ENCODE results near the gene ITPKB. TPM values are rescaled to one million over a fixed set of nuclear protein-coding genes. Genes with fewer than 3 reads are reported as not detected.

The ITPKB gene
- total and polyA plus RNA-seq, 5 donors: 9.6 to 15.4 (median 9.9) TPM

DNA sequence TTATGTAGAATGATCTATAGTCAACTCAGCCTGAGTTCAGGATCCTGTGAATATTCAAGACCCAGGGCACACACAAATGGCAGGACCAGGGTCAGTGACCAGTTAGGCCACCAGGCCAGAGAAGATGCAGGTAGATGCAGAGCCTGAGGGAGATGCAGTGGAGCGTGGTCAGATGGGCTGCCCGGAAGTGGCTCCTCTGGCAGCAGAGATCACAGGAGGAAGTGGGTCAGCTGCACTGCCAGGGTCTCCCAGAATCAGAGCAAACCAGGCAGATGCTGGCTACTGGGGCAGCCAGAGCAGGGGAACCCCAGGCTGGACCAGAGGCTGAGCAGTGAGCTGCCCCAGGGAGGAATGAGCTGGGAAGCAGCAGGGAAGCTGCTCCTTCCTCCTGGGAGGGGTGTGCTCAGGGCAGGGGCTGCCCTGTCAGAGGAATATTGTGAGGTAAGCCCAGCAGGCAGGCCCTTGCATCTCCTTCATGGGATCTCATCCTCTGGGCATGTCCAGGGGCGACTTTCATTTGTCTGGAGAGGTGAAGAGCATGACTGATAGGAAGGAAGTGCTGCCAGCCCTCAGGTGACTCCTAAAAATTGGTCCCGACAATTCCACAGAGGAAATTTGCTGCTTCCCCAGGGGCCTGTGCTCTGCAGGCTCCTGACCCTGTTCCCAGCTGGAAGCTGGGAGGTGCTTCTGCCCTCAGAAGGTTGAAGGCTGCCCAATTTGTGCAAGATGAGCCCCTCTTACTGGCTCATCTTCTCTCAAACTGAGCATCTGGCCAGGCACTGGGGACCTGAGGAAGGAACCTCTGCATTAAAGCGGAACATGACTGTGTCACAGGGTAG lies 141.2 kb downstream of the ITPKB start:
- Histone ChIP-seq H3K4me1 (ENCODE audit: control insufficient read depth, insufficient read depth, low read length) (peaks cover 2% of the 10 kb centered on the region), H3K27me3 (ENCODE audit: control insufficient read depth, insufficient read depth) (no peaks in the 10 kb centered on the region), H3K9me3 (ENCODE audit: control insufficient read depth, low read length) (no peaks in the 10 kb centered on the region), H3K27ac (ENCODE audit: low read length) (no peak overlapping the region), H3K4me3 (ENCODE audit: low read length) (no peak overlapping the region)
- DNase-seq (no peak), ATAC-seq (no peak)
- intact Hi-C loops (cut with DNase I): no loop called here
- 85% methylated on average over 5 of the region's 5 CpGs for whole genome bisulfite sequencing

DNA sequence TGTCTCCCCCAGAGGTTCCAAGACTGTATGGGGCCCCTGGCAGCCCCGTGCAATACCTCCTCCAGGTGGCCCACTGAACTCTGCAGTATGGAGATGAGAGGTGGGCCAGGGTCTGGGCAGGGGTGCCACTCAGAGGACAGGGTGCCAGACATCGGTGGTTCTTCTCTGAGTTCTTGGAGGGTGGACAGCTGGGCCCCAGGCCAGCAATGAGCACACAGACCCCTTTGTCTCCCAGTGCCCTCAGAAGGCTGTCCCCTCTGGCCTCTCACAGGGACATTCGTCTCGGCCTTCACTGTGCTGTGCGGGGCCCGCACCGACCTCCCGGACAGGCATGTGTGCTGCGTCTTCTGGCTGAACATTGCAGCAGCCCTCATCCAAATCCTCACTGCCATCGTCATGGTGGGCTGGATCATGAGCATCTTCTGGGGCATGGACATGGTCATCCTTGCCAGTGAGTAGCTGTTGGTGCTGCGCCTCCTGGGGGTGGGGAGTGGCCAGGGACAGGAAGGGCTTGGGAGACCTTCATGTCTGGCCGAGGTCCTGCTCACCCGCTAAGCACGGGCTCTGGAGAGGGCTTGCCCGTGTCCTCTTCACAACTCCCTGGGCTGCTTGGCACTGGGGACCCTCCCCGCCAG lies 142.4 kb downstream of the ITPKB start:
- ATAC-seq: no peak
- Histone ChIP-seq H3K4me3 (ENCODE audit: low read length) (no peak overlapping the region), H3K4me1 (ENCODE audit: control insufficient read depth, insufficient read depth, low read length) (no peaks in the 10 kb centered on the region), H3K27ac (ENCODE audit: low read length) (no peak overlapping the region), H3K9me3 (ENCODE audit: control insufficient read depth, low read length) (no peaks in the 10 kb centered on the region), H3K27me3 (ENCODE audit: control insufficient read depth, insufficient read depth) (no peaks in the 10 kb centered on the region)
- intact Hi-C loops (cut with DNase I): no loop called here
- DNase-seq: no peak
- 86% methylated on average over 16 of the region's 16 CpGs for WGBS

DNA sequence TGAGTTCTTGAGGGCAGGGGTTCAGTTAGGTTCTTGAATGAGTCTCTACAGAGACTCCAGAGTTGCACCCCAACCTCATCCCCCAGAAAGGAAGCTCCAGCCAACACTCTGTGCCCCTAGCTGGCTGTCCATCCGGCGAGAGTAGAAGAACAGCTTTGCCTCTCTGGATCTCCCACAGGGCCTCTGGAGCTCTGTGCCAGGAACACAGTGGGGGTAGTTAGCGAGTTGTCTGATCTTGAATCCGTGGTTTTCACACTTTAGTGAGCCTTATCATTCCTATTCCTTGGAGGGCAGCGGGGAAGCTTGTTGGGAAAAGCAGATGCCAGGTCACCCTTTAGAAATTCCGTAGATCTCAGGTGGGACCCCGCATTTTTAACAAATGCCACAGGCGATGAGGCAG lies 145.5 kb downstream of the ITPKB start:
- Histone ChIP-seq H3K4me1 (ENCODE audit: control insufficient read depth, insufficient read depth, low read length) (no peaks in the 10 kb centered on the region), H3K9me3 (ENCODE audit: control insufficient read depth, low read length) (no peaks in the 10 kb centered on the region), H3K27ac (ENCODE audit: low read length) (no peak overlapping the region), H3K27me3 (ENCODE audit: control insufficient read depth, insufficient read depth) (no peaks in the 10 kb centered on the region), H3K4me3 (ENCODE audit: low read length) (no peak overlapping the region)
- 80% methylated on average over 8 of the region's 8 CpGs for WGBS
- ATAC-seq (no peak), DNase-seq (no peak)
- intact Hi-C loops (cut with DNase I): no loop called here

DNA sequence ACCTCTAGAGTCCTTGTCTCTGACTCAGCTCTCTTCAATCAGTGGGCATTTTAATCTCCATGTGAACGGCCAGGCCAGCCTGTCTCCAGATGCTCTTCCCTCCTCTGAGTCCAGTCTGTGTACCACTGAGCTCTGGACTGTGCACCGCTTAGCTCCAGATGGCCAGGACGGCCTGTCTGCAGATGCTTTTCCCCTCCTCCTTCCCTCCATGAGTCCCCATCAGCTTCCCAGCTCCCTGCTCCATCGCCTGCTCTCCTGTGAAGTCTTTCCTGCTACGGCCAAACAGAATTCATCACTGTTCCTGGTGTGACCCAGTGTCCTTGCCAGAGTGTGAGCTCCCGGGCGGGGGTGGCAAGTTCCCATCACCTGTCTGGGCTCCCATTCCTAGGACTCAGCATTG lies 148.5 kb downstream of the ITPKB start:
- DNase-seq: peak in 1 of 3 donors; percentile 27
- no peaks in the 10 kb centered on the region for H3K4me1 ChIP-seq (ENCODE audit: control insufficient read depth, insufficient read depth, low read length)
- 93% methylated on average over 7 of the region's 7 CpGs for WGBS
- H3K27ac ChIP-seq (ENCODE audit: low read length): no peak overlapping the region
- no peaks in the 10 kb centered on the region for H3K27me3 ChIP-seq (ENCODE audit: control insufficient read depth, insufficient read depth)
- no peak for ATAC-seq
- intact Hi-C loops (cut with DNase I): no loop called here
- H3K9me3 ChIP-seq (ENCODE audit: control insufficient read depth, low read length): no peaks in the 10 kb centered on the region
- no peak overlapping the region for H3K4me3 ChIP-seq (ENCODE audit: low read length)

DNA sequence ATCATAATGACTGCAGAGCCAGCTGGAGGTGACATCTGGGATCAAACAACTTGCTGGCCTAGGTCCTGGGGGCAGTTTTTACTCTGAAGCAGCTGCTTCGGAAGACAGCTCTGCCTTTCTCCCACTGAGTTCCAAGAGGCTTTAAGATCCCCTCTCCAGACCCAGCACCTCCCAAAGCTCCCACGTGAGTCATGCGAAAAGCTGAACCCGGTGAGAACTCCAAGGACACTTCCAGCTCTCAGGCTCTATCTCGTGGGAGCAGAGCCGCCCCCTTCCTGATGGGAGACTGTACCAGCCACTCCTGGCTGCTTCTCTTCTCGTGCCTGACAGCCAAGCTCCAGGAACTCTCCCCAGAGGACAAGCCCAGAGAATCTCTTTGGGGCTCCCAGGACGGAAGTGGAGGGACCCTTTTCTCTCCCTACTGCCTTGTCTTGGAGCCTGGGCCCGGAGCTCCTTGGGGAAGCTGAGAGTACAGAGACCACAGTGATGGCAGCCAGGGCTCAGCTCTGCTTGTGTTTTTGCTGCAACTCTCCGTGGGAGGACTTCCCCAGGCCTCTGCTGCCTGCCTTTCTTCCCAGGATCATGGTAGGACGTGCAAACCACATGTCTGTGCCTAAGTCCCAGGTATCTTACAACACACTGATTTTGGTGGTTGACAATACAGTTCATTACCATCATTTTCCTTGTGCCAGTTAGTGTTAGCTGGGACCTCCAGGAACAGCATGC lies 149.9 kb downstream of the ITPKB start:
- Histone ChIP-seq H3K27me3 (ENCODE audit: control insufficient read depth, insufficient read depth) (no peaks in the 10 kb centered on the region), H3K4me1 (ENCODE audit: control insufficient read depth, insufficient read depth, low read length) (no peaks in the 10 kb centered on the region), H3K4me3 (ENCODE audit: low read length) (no peak overlapping the region), H3K9me3 (ENCODE audit: control insufficient read depth, low read length) (no peaks in the 10 kb centered on the region), H3K27ac (ENCODE audit: low read length) (no peak overlapping the region)
- DNase-seq (peak in 2 of 3 donors; percentile 54 to 56), ATAC-seq (peak in 1 of 2 donors; percentile 60)
- WGBS: 51% methylated on average over 11 of the region's 11 CpGs
- intact Hi-C loops (cut with DNase I): no loop called here

DNA sequence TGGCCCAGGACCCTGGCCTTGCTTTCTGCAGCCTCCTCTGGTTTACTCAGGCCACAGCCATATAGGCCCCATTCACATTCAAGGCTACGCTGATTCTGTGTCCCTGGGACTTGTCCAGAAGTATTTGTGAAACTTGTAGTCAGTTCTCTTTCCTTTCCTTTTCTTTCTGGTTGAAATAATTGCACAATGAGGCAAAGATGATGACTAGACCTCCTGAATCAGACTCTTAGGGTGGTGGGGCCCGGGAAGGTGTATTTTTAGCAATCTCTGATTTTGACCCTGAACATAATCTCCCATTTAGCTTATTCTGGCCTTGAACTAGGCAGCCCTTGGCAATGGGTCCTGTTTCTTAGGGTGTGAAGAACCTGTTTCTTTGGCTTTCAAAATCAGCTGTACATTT lies 150.6 kb downstream of the ITPKB start:
- ATAC-seq: peak; percentile 27 to 59
- H3K4me3 ChIP-seq (ENCODE audit: low read length): no peak overlapping the region
- no peak overlapping the region for H3K27ac ChIP-seq (ENCODE audit: low read length)
- peak in 1 of 3 donors; percentile 3 for DNase-seq
- no peaks in the 10 kb centered on the region for H3K9me3 ChIP-seq (ENCODE audit: control insufficient read depth, low read length)
- intact Hi-C loops (cut with DNase I): no loop called here
- WGBS: 72% methylated on average over 2 of the region's 2 CpGs
- no peaks in the 10 kb centered on the region for H3K27me3 ChIP-seq (ENCODE audit: control insufficient read depth, insufficient read depth)
- H3K4me1 ChIP-seq (ENCODE audit: control insufficient read depth, insufficient read depth, low read length): no peaks in the 10 kb centered on the region

DNA sequence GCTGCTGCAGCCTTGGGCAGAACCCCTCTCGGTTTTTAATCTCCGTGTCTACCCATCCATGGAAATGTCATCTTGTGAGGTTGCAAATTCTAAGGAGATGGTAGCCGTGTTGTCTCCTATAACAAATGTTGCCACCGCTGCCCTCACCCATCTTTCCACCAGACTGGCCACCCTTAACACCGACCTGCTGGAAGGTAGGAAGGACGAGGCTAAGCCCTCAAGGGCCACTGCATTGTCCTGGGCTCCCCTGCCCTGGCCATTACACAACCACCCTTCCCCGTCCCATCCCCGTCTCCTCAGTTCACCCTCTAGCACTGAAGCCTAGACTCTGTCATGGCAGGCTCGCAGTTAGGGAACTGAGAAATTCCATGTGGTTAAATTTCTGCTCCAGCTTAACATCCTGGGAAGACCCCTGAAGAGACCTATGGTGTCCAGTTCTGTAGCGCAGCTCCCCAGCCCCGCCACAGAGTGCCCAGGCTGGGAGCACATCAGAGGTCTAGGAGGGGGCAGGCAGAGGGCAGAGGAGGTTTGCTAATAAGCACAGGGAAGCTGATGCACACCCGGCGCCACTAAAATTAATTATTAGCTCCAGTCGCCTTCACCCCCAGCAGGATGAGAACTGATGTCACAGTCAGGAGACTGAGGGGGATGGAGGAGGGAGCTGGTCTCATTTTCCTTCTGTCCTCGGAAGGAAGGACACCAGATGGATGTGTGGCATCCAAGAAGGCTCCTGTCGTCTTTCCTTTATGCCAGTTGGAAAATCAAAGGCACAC lies 152.2 kb downstream of the ITPKB start:
- H3K4me3 ChIP-seq (ENCODE audit: low read length): no peak overlapping the region
- DNase-seq (peak in 1 of 3 donors; percentile 1), ATAC-seq (no peak)
- no peaks in the 10 kb centered on the region for H3K27me3 ChIP-seq (ENCODE audit: control insufficient read depth, insufficient read depth)
- intact Hi-C loops (cut with DNase I): no loop called here
- H3K27ac ChIP-seq (ENCODE audit: low read length): no peak overlapping the region
- H3K9me3 ChIP-seq (ENCODE audit: control insufficient read depth, low read length): no peaks in the 10 kb centered on the region
- no peaks in the 10 kb centered on the region for H3K4me1 ChIP-seq (ENCODE audit: control insufficient read depth, insufficient read depth, low read length)
- 81% methylated on average over 16 of the region's 16 CpGs for WGBS

DNA sequence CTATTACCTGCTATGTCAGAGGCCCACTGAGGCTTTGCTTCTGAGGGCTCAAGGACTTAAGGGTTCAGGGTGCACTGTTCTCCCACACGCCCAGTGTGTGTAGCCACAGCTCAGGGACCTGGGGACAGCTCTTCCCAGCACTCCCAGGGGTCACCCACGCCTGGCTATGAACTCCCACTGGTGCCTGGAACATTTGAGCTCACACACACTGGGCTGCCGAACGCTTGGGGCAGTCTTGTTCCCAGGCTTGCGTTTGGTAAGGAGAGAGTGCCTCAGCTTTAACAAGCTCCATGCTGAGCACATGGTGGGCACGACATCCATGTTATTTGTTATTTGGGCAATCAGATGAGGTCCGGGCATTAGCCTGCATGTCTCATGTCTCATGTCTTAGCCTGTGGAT lies 153.0 kb downstream of the ITPKB start:
- no peak for ATAC-seq
- DNase-seq: peak in 1 of 3 donors; percentile 28
- Histone ChIP-seq H3K4me3 (ENCODE audit: low read length) (no peak overlapping the region), H3K27me3 (ENCODE audit: control insufficient read depth, insufficient read depth) (no peaks in the 10 kb centered on the region), H3K4me1 (ENCODE audit: control insufficient read depth, insufficient read depth, low read length) (no peaks in the 10 kb centered on the region), H3K27ac (ENCODE audit: low read length) (no peak overlapping the region), H3K9me3 (ENCODE audit: control insufficient read depth, low read length) (no peaks in the 10 kb centered on the region)
- intact Hi-C loops (cut with DNase I): no loop called here
- 95% methylated on average over 7 of the region's 7 CpGs for WGBS

DNA sequence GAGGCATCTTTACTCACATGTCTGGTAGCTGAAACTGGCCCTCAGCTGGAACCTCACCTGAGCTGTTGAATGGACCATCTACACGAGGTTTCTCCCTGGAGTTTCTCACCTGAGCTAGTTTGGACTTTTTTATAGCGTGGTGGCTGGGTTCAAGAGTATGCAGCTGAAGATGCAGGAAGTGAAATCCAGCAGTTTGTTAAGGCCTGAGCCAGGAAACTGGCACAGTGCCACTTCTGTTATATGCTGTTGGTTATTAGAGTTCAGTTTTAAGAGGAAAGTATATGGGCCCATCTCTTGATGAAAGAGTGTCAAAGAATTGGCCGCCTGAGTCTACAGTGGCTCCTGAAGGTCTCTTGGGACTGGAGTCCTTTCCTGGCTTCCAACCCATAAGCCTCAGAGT lies 154.9 kb downstream of the ITPKB start:
- no peaks in the 10 kb centered on the region for H3K27me3 ChIP-seq (ENCODE audit: control insufficient read depth, insufficient read depth)
- no peaks in the 10 kb centered on the region for H3K4me1 ChIP-seq (ENCODE audit: control insufficient read depth, insufficient read depth, low read length)
- no peaks in the 10 kb centered on the region for H3K9me3 ChIP-seq (ENCODE audit: control insufficient read depth, low read length)
- DNase-seq (no peak), ATAC-seq (no peak)
- 70% methylated on average over 3 of the region's 3 CpGs for WGBS
- intact Hi-C loops (cut with DNase I): no loop called here
- no peak overlapping the region for H3K27ac ChIP-seq (ENCODE audit: low read length)
- H3K4me3 ChIP-seq (ENCODE audit: low read length): no peak overlapping the region

DNA sequence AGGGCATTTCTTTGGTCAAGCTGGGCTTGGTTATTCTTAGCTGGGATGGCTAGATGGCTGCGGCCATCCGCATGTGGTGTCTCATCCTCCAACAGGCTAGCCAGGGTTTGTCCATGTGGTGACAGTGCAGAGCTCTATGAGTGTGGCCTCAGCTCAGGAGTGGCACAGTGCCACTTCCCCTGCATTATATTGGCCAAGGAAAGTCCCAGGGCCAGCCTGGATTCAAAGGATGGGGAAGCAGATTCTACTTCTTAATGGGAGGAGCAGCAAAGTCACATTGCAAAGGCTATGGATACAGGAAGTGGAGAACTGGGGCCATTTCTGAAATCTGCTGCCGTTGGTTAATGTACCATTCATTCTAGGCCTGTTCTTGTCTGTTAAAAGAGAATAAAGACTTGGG lies 156.1 kb downstream of the ITPKB start:
- no peaks in the 10 kb centered on the region for H3K27me3 ChIP-seq (ENCODE audit: control insufficient read depth, insufficient read depth)
- DNase-seq: peak in 1 of 3 donors; percentile 19
- no peaks in the 10 kb centered on the region for H3K9me3 ChIP-seq (ENCODE audit: control insufficient read depth, low read length)
- intact Hi-C loops (cut with DNase I): no loop called here
- ATAC-seq: no peak
- no peak overlapping the region for H3K4me3 ChIP-seq (ENCODE audit: low read length)
- no peak overlapping the region for H3K27ac ChIP-seq (ENCODE audit: low read length)
- no peaks in the 10 kb centered on the region for H3K4me1 ChIP-seq (ENCODE audit: control insufficient read depth, insufficient read depth, low read length)
- WGBS: 96% methylated on average over 3 of the region's 3 CpGs

Measured in right cardiac atrium (tissue), 5 donors.